ENCODE results near the gene VNN1. TPM values are rescaled to one million over a fixed set of nuclear protein-coding genes. Genes with fewer than 3 reads are reported as not detected.

VNN1 gene
- total RNA-seq, 1 donor from 2014 or later, result 0.07 TPM

DNA sequence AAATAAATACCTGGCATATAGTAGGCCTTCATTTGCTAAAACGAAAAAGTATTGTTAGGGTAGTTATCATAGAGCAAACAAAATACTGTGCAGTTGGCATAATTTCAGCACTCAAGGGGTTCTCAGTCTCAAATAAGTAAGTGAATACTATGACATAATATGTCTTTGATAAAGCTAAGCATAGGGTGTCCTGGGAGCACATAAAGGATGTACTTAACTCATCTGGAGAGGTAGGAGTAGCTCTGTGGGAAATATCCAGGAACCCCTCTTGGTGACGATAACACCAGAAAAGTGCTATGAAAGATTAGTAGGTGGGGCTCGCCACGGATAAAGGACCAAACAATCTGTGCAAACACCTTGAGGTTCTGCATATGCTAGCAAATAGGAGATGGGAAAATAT lies 23.2 kb downstream of the VNN1 start:
- H3K27me3 ChIP-seq (ENCODE audit: insufficient read depth, low read length), result peaks cover 3% of the 10 kb centered on the region
- no peaks in the 10 kb centered on the region for H3K36me3 ChIP-seq (ENCODE audit: insufficient read depth, low read length)
- H3K79me2 ChIP-seq (ENCODE audit: insufficient read depth, low read length), result no peaks in the 10 kb centered on the region
- no peaks in the 10 kb centered on the region for H3K4me1 ChIP-seq (ENCODE audit: insufficient read depth, low read length)
- FAIRE-seq (no peak), DNase-seq (ENCODE audit: low read depth) (no peak)
- no peaks in the 10 kb centered on the region for H3K9me3 ChIP-seq (ENCODE audit: insufficient read depth, low read depth, low read length)
- H3K27ac ChIP-seq (ENCODE audit: low read depth, low read length), result no peak overlapping the region
- no peak overlapping the region for H3K4me2 ChIP-seq (ENCODE audit: low read length)
- Mint-ChIP-seq H3K4me3 (ENCODE audit: unreplicated experiment) (no peak overlapping the region), H3K9me3 (ENCODE audit: unreplicated experiment) (peaks cover under 1% of the 10 kb centered on the region), H3K36me3 (ENCODE audit: low read depth, unreplicated experiment) (no peaks in the 10 kb centered on the region), H3K27ac (ENCODE audit: unreplicated experiment) (no peak overlapping the region), H3K4me1 (ENCODE audit: low read depth, unreplicated experiment) (peaks cover 11% of the 10 kb centered on the region), H3K27me3 (ENCODE audit: low read depth, unreplicated experiment) (peaks cover 2% of the 10 kb centered on the region)
- TF ChIP-seq EZH2 (IDR thresholded peaks at IDR 0.05; ENCODE audit: insufficient read depth, low read length), result no peak
- TF ChIP-seq, protein P1, sequence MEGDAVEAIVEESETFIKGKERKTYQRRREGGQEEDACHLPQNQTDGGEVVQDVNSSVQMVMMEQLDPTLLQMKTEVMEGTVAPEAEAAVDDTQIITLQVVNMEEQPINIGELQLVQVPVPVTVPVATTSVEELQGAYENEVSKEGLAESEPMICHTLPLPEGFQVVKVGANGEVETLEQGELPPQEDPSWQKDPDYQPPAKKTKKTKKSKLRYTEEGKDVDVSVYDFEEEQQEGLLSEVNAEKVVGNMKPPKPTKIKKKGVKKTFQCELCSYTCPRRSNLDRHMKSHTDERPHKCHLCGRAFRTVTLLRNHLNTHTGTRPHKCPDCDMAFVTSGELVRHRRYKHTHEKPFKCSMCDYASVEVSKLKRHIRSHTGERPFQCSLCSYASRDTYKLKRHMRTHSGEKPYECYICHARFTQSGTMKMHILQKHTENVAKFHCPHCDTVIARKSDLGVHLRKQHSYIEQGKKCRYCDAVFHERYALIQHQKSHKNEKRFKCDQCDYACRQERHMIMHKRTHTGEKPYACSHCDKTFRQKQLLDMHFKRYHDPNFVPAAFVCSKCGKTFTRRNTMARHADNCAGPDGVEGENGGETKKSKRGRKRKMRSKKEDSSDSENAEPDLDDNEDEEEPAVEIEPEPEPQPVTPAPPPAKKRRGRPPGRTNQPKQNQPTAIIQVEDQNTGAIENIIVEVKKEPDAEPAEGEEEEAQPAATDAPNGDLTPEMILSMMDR (IDR thresholded peaks at IDR 0.05; ENCODE audit: insufficient read depth, low read depth, low read length), result no peak
- no peaks in the 10 kb centered on the region for H4K20me1 ChIP-seq (ENCODE audit: insufficient read depth, low read length)
- H3K9ac ChIP-seq (ENCODE audit: low read length), result no peak overlapping the region
- H3K4me3 ChIP-seq (ENCODE audit: insufficient read depth, low read depth, low read length), result no peak overlapping the region
- no peak overlapping the region for H2AFZ ChIP-seq (ENCODE audit: low read depth, low read length)

DNA sequence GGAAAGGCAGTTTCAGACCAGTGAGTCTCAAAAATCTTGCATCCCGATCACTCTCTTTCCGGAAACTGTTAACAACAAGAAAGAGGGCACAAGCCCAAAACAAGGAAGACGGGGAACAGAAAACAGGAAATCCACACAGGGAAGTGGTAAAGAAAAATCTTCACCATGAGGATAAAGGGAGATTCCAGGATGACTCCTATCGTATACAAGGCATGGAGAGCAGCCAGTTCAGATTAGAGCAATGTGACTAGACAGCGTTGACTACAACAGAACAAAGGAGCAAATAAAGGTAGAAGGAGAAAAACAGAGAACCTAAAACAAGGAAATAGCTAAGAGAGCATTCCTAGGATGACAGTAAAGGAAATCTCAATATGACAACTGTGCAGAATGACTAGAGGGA lies 26.5 kb downstream of the VNN1 start:
- Histone ChIP-seq H3K9me3 (ENCODE audit: insufficient read depth, low read depth, low read length) (no peaks in the 10 kb centered on the region), H3K27me3 (ENCODE audit: insufficient read depth, low read length) (peaks cover 3% of the 10 kb centered on the region), H3K27ac (ENCODE audit: low read depth, low read length) (no peak overlapping the region), H4K20me1 (ENCODE audit: insufficient read depth, low read length) (no peaks in the 10 kb centered on the region), H2AFZ (ENCODE audit: low read depth, low read length) (no peak overlapping the region), H3K9ac (ENCODE audit: low read length) (no peak overlapping the region), H3K4me2 (ENCODE audit: low read length) (peak overlapping the region; percentile 0), H3K4me3 (ENCODE audit: insufficient read depth, low read depth, low read length) (no peak overlapping the region), H3K36me3 (ENCODE audit: insufficient read depth, low read length) (no peaks in the 10 kb centered on the region), H3K4me1 (ENCODE audit: insufficient read depth, low read length) (no peaks in the 10 kb centered on the region), H3K79me2 (ENCODE audit: insufficient read depth, low read length) (no peaks in the 10 kb centered on the region)
- Mint-ChIP-seq H3K36me3 (ENCODE audit: low read depth, unreplicated experiment) (no peaks in the 10 kb centered on the region), H3K4me1 (ENCODE audit: low read depth, unreplicated experiment) (peaks cover 21% of the 10 kb centered on the region), H3K27ac (ENCODE audit: unreplicated experiment) (no peak overlapping the region), H3K27me3 (ENCODE audit: low read depth, unreplicated experiment) (peaks cover 2% of the 10 kb centered on the region), H3K4me3 (ENCODE audit: unreplicated experiment) (no peak overlapping the region), H3K9me3 (ENCODE audit: unreplicated experiment) (no peaks in the 10 kb centered on the region)
- FAIRE-seq (no peak), DNase-seq (ENCODE audit: low read depth) (peak; percentile 56)
- no peak for TF ChIP-seq EZH2 (IDR thresholded peaks at IDR 0.05; ENCODE audit: insufficient read depth, low read length)
- TF ChIP-seq, protein P1 (IDR thresholded peaks at IDR 0.05; ENCODE audit: insufficient read depth, low read depth, low read length), result no peak

DNA sequence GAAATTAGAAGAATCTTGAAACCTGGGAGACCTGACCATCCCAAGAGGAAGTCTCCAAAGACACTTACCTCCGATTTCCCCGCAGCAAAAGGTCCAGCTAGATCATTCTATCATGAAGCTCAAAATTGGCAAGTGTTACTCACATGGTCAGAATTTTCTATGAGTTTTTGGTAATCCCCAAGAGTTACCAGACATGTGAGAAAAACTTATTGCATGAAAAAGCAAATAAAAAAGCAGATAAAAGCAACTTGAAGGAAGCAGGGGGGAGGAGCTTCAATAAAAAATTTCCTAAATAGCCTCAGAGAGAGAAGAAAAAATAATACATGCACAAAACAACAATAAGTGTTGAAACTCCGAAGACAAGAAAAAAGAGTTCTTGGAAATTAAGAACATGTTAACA lies 27.3 kb downstream of the VNN1 start:
- no peak for DNase-seq (ENCODE audit: low read depth)
- peaks cover 3% of the 10 kb centered on the region for H3K27me3 ChIP-seq (ENCODE audit: insufficient read depth, low read length)
- no peaks in the 10 kb centered on the region for H3K9me3 ChIP-seq (ENCODE audit: insufficient read depth, low read depth, low read length)
- TF ChIP-seq EZH2 (IDR thresholded peaks at IDR 0.05; ENCODE audit: insufficient read depth, low read length), result no peak
- H3K9ac ChIP-seq (ENCODE audit: low read length), result no peak overlapping the region
- no peak for FAIRE-seq
- no peak overlapping the region for H3K4me3 ChIP-seq (ENCODE audit: insufficient read depth, low read depth, low read length)
- Mint-ChIP-seq H3K36me3 (ENCODE audit: low read depth, unreplicated experiment) (no peaks in the 10 kb centered on the region), H3K27ac (ENCODE audit: unreplicated experiment) (no peak overlapping the region), H3K4me3 (ENCODE audit: unreplicated experiment) (no peak overlapping the region), H3K9me3 (ENCODE audit: unreplicated experiment) (no peaks in the 10 kb centered on the region), H3K4me1 (ENCODE audit: low read depth, unreplicated experiment) (peaks cover 23% of the 10 kb centered on the region), H3K27me3 (ENCODE audit: low read depth, unreplicated experiment) (peaks cover 2% of the 10 kb centered on the region)
- H3K79me2 ChIP-seq (ENCODE audit: insufficient read depth, low read length), result no peaks in the 10 kb centered on the region
- H3K4me2 ChIP-seq (ENCODE audit: low read length), result no peak overlapping the region
- H4K20me1 ChIP-seq (ENCODE audit: insufficient read depth, low read length), result no peaks in the 10 kb centered on the region
- H2AFZ ChIP-seq (ENCODE audit: low read depth, low read length), result no peak overlapping the region
- no peaks in the 10 kb centered on the region for H3K4me1 ChIP-seq (ENCODE audit: insufficient read depth, low read length)
- H3K27ac ChIP-seq (ENCODE audit: low read depth, low read length), result no peak overlapping the region
- H3K36me3 ChIP-seq (ENCODE audit: insufficient read depth, low read length), result no peaks in the 10 kb centered on the region
